RPMI7951 (cell line): Measurements from ENCODE around the gene PET117. TPM values are rescaled to one million over a fixed set of nuclear protein-coding genes. Genes with fewer than 3 reads are reported as not detected.
"Not testable (repeated sequence)": the region's sequence is repeated elsewhere in the genome, so short reads cannot be mapped to it uniquely, and the experiment has no call there.

ENCODE experiments used
- DNase-seq: peaks from one replicate; pipeline ENCODE4 v3.0.0-alpha.2; 2012; ENCODE audit warnings: low read depth
- total RNA-seq: library from RNA; depleted of rRNA; stranded (reverse); fragments of >200 nt; shearing (Covaris generic); gene quantifications from 2 replicates; pipeline ENCODE4 v1.2.3, GENCODE V29; 2014; rRNA removed

The PET117 gene
- total RNA-seq, 1 experiment from 2014 or later: 17.9 TPM

DNA sequence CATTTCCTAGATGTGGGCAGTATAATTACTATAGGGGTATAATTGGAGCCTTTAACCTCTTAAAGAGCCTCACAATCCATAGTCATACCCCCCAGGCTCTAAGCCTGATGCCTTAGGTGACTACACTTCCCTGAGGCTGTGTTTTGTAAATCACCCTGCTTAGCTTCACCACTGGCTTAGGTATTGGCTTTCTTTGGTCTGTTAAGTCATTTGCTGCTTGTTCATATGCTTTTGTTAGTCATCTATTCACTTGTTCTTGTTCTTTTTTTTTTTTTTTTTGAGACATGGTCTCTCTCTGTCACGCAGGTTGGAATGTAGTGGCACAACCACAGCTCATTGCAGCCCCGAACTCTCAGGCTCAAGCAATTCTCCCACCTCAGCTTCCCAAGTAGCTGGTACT lies 26.7 kb downstream of the PET117 start:
- peak; percentile 41 for DNase-seq

DNA sequence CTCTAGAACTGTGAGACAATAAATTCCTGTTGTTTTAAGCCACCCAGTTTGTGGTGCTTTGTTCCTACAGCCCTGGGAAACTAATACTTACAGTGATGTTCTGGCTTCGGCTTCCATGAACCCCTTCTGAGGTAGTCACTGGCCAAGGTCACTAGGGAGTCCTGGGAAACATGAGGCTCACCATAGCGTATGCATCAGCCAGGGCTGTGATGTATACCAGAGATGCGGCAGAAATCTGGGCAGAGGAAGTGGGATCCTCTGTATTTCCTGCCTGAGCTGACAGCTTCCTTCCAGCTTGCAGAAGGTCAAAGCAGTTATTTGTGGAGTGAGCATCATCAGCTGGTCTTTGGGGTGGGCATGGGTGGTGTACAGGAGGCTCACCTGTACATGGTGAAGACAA lies 27.9 kb downstream of the PET117 start:
- no peak for DNase-seq

- DNase-seq: no peak
Measured at GRCh38 chr20:18166241-18166881, 28.7 kb downstream of the PET117 start.

- DNase-seq: no peak
Measured at GRCh38 chr20:18166950-18167349, 29.3 kb downstream of the PET117 start.

DNA sequence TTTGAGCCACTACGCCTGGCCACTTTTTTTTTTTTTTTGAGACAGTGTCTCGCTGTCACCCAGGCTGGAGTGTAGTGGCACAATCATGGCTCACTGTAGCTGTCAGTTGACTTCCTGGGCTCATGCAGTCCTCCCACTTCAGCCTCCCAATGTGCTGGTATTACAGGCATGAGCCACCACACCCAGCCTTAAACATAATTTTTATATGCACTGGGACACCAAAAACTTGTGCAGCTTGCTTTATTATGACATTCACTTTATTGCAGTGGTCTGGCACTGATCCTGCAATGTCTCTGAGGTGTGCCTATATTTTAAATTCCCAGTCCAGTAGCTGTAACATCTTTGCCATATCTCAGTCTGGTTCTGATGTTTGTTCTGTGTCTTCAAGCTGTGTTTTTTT lies 34.7 kb downstream of the PET117 start:
- no peak for DNase-seq

DNA sequence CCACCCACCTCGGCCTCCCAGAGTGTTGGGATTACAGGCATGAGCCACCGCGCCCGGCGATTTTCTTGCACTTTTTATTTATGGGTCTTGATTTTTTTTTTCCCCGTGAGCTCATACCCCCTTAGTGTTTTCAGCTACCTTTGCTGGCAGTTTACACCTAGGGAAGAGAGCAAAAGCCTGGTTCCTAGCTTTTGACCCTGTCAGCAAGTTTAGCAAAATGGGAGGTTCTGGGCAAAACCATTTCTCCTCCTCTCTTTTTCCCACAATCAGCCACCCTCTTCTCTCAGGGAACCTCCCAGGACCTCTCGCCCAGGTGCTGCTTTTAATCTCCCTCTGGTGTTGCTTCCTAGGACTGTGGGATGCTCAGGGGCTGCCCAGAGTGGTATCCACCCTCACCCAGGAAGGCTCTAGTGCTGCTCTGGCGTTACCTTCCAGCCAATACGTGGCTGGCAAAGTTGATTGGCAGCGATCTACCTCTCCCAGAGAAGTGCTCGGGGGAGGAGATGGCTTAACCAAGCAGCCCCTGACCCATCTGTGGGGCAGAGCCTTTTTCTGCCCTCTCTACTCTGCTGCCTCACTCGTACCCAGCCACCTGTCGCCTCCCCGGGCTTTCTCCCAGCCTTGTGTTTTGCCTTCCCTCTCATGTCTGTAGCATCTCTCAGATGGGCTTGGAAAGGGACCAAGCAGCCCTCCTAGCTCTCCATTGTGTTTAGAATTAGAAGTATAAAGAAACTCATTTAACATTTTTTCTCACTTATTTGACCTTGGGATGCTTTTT lies 37.4 kb downstream of the PET117 start:
- no peak for DNase-seq

DNA sequence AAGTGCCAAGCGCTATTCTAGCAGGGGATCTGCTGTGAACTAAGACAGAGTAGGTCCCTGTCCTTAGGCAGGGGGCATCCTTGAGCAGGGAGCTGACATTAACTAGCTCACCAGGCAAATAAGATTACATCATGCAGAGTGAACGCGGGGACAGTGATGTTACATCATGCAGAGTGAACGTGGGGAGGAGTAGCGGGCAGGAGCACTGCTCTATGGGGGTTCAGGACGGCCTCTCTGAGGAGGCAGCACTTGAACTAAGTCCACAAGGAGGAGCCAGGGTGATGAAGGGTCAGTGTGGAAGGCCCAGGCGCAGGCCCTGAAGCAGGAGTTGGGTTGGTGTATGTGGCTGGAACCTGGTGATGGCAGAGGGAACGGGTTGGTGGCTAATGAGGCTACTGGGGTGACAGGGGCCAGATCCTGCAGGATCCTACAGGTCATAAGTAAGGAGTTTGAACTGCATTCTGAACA lies 38.7 kb downstream of the PET117 start:
- no peak for DNase-seq

DNA sequence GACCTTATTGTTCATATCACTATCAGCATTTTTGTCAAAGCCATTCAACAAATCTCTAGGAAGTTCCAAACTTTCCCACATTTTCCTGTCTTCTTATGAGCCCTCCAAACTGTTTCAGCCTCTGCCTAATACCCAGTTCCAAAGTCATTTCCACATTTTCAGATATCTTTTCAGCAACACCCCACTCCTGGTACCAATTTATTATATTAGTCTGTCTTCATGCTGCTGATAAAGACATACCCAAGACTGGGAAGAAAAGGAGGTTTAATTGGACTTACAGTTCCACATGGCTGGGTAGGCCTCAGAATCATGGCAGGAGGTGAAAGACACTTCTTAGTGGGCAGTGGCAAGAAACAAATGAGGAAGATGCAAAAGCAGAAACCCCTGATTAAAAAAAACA lies 42.7 kb downstream of the PET117 start:
- DNase-seq: not testable (repeated sequence)

- DNase-seq: no peak
Measured at GRCh38 chr20:18180815-18181214, 43.2 kb downstream of the PET117 start.

DNA sequence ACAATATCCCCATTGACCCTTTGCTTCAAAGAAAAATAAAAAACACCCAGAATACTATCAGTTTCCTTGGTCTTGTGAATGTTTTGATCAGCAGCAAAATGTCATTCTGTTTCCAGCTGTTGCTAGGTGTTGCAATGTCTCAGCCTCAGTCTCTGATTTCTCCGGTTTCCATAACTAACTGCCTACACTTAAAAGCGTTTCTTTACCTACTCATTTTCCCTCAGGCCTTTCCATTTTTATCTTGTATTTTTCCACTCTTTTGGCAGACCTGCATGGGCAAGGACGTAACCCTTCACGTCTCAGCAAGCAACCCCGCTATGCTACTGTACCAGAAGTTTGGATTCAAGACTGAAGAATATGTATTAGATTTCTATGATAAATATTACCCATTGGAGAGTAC lies 49.4 kb downstream of the PET117 start:
- DNase-seq: no peak

DNA sequence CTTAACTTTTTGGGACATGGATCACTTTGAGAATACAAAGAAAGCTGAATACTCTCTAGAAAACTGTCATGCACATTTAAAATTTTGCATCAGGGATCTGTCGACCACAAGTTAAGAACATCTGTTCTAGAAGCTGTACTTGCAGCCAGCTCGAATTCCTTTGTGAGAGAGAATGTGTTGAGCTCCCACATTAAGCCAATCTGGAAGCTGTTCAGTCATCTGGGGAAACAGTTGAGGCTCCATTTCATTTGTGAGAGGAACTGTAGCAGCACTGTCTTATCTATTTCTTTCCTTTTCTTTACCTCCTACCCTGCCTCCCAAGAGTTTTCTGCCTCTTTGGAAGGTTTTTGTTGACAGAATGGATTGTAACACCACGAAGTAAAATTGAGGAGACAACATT lies 50.8 kb downstream of the PET117 start:
- DNase-seq: no peak

- DNase-seq: no peak
Measured at GRCh38 chr20:18190338-18191233, 52.9 kb downstream of the PET117 start.

DNA sequence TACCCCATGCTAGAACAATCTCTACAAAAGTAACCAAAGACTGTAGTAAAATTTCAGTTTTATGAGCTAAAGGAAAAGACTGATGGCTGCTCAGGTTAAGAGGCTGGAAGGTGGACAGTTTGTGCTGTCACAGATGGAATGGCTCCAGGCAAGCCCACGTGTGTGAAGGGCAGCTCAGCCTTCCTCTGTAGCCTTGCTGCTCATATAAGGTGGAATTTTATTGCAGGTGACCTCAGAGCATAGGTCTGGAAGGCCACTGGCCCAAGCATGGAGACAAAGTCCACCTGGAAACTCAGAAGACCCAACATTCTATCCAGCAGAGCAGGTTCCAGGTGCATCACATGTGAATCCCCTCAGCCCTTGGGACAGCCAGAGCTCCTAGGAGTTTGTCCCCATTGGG lies 53.6 kb downstream of the PET117 start:
- DNase-seq: no peak

Other genes starting within 250 kb of the PET117 start
- 187 and 228 TPM in 2 replicates for gene SNX5, start 169.1 kb upstream of the PET117 start, total RNA-seq
- gene MGME1, start 168.8 kb upstream of the PET117 start, total RNA-seq: 25.6 and 26.0 TPM in 2 replicates
- not detected in 2 replicates for gene OVOL2, start 79.9 kb upstream of the PET117 start, total RNA-seq
- gene KAT14, start within 50 bp of the PET117 start, total RNA-seq: 12.6 and 13.9 TPM in 2 replicates
- gene ZNF133, start 150.7 kb downstream of the PET117 start, total RNA-seq: 25.9 and 29.7 TPM in 2 replicates